Retinal pigment epithelial cell (primary cell): ENCODE results near the gene ADORA2A.

Experiments used
- DNase-seq: peaks from one replicate; pipeline ENCODE4 v3.0.0-alpha.2; 2010; ENCODE audit warnings: low read depth
- H3K4me3 ChIP-seq: 2 replicates; pipeline ENCODE4 v1.5.1; 2011; ENCODE audit warnings: mild to moderate bottlenecking, low read length, control low read depth, moderate library complexity
- CTCF ChIP-seq: conservative IDR thresholded peaks from 2 replicates; pipeline ENCODE4 v1.5.1; 2011; ENCODE audit warnings: low read depth, low read length, control low read depth, inconsistent platforms

Gene ADORA2A

GRCh38 chr22:24453853-24454252, 26.5 kb downstream of the ADORA2A start:
- TF ChIP-seq CTCF, result no peak
- H3K4me3 ChIP-seq, result no peak overlapping the region
- no peak for DNase-seq

GRCh38 chr22:24455039-24455438, 27.6 kb downstream of the ADORA2A start:
- no peak for TF ChIP-seq CTCF
- H3K4me3 ChIP-seq, result no peak overlapping the region
- no peak for DNase-seq

- TF ChIP-seq CTCF, result no peak
- no peak for DNase-seq
- H3K4me3 ChIP-seq, result no peak overlapping the region
Measured at GRCh38 chr22:24455751-24456426, 28.5 kb downstream of the ADORA2A start.

- no peak for TF ChIP-seq CTCF
- no peak for DNase-seq
- H3K4me3 ChIP-seq, result no peak overlapping the region
Measured at GRCh38 chr22:24457894-24458420, 30.6 kb downstream of the ADORA2A start.

- no peak for TF ChIP-seq CTCF
- no peak overlapping the region for H3K4me3 ChIP-seq
- DNase-seq, result no peak
Measured at GRCh38 chr22:24459911-24460310, 32.5 kb downstream of the ADORA2A start.

- DNase-seq, result no peak
- no peak overlapping the region for H3K4me3 ChIP-seq
- TF ChIP-seq CTCF, result no peak
Measured at GRCh38 chr22:24460418-24461089, 33.2 kb downstream of the ADORA2A start.

- no peak for TF ChIP-seq CTCF
- no peak overlapping the region for H3K4me3 ChIP-seq
- no peak for DNase-seq
Measured at GRCh38 chr22:24463071-24463760, 35.8 kb downstream of the ADORA2A start.
